Astrocyte of the spinal cord (primary cell): ENCODE measurements around the gene TLR2.

ENCODE experiments used
- DNase-seq: peaks from one replicate; pipeline ENCODE4 v3.0.0; 2011; ENCODE audit warnings: low read depth, low spot score
- H3K4me3 ChIP-seq: 2 replicates; pipeline ENCODE4 v1.5.1; 2011; ENCODE audit warnings: low read depth, mild to moderate bottlenecking, low read length, moderate library complexity
- in situ Hi-C: cut with HindIII; loops from 2 replicates; pipeline ENCODE4 v1.10.0; 2017; ENCODE audit warnings: low sequenced_read_pairs
- TF ChIP-seq, protein P1 (sequence below): IDR thresholded peaks from 2 replicates; pipeline ENCODE4 v1.5.1; 2012; ENCODE audit warnings: low read depth, mild to moderate bottlenecking, low read length, inconsistent platforms

Gene TLR2

DNA sequence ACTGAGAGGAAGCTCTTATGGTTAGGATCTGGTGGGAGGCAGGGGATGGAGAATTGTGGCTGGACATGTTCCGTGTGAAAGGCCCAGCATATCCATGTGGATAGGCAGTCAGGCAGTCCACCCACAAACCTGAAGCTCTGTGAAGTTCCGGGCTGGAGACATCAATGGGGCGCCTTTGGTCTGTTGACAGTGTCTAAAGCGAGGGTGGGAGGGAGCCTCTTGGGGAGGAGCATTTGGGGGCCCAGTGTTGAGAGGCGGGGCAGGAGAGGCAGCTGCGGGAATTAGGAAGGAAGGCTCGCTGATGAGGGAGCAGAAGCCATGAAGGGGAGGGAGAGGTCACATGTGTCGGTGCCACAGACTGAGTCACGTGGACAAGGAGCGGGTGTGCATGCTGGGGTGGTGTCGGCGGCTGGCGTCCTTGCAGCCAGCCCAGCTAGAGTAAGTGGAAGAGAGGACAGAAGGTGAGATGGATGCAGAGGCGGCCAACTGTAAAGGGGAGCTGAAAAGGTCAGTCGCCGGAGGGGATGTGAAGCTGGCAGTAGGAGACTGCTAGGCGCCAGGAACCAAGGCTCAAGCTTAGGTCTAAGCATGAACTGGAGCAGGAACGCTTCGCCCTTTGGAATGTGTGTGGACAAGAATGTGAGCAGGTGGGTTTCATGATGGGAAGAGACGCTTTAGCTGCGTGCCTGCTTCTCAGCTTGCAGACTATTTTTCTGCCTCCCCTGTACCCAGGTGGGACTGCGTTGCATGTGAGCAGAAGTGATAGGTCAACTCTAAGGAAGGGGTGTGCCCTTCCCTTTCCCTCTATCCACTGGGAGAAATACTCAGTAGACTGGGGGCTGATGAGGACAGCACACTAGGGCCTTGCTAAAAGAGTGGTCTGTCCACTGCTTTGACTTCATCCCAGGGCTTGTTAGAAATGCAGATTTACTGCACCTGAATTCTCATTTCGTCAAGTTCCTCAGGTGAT, 44.0 kb upstream of the TLR2 start:
- in situ Hi-C loops, result no loop called here
- DNase-seq, result no peak
- no peak overlapping the region for H3K4me3 ChIP-seq
- TF ChIP-seq, protein P1, sequence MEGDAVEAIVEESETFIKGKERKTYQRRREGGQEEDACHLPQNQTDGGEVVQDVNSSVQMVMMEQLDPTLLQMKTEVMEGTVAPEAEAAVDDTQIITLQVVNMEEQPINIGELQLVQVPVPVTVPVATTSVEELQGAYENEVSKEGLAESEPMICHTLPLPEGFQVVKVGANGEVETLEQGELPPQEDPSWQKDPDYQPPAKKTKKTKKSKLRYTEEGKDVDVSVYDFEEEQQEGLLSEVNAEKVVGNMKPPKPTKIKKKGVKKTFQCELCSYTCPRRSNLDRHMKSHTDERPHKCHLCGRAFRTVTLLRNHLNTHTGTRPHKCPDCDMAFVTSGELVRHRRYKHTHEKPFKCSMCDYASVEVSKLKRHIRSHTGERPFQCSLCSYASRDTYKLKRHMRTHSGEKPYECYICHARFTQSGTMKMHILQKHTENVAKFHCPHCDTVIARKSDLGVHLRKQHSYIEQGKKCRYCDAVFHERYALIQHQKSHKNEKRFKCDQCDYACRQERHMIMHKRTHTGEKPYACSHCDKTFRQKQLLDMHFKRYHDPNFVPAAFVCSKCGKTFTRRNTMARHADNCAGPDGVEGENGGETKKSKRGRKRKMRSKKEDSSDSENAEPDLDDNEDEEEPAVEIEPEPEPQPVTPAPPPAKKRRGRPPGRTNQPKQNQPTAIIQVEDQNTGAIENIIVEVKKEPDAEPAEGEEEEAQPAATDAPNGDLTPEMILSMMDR, result no peak

DNA sequence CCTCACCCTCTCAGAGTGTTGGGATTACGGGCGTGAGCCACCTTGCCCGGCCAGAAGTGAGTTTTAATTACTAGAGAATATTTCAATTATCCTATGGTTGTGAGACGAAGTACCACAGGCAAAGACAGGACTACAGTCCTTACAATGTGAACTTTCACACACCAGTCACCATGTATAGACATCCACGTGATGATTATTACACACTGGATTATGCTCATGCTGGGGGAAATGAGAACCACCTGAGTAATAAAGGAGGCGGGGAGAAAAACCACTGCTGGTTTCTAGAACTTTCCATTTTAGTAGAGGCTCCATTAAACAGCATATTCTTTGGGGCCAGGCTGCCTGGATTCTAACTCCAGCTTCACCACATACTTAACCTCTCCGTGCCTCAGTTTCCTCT, 42.5 kb upstream of the TLR2 start:
- TF ChIP-seq, protein P1, result no peak
- in situ Hi-C loops, result no loop called here
- no peak for DNase-seq
- H3K4me3 ChIP-seq, result no peak overlapping the region

DNA sequence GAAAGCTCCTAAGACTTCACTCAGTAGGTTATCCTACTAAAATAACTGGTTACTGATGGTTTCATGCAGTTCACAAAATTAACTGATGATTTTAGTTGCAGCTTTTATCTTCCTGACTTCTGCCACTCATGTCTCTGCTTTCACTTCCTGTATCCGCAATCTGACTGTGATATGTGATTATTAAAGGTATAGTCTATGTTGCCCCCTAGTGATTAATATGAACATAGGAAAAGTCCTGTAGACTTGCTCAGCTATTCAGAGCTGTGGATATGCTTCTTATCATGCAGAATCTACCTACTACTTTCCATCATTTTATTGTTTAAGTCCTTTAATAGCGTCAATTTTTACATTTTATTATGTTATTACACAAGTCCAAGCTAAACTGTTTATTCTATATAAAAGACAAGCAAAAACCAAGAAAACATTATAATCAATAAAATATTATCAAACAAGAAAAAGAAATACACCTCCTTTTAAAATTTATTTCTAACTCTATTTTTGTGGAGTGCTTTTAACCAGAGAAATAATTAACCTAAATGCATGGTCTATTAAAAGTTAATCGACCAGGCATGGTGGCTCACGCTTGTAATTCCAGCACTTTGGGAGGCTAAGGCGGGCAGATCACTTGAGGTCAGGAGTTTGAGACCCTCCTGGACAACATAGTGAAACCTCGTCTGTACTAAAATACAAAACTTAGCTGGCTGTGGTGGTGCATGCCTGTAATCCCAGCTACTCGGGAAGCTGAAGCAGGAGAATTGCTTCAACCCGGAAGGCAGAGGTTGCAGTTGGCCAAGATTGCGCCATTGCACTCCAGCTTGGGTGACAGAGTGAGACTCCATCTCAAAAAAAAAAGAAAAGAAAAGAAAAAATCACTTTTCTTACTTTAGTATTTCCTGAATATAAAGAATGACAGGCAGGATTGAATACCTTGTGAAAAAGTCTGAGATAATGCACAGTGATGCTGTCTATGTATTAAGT, 40.4 kb upstream of the TLR2 start:
- in situ Hi-C loops, result no loop called here
- no peak overlapping the region for H3K4me3 ChIP-seq
- TF ChIP-seq, protein P1, result peak; percentile 35

DNA sequence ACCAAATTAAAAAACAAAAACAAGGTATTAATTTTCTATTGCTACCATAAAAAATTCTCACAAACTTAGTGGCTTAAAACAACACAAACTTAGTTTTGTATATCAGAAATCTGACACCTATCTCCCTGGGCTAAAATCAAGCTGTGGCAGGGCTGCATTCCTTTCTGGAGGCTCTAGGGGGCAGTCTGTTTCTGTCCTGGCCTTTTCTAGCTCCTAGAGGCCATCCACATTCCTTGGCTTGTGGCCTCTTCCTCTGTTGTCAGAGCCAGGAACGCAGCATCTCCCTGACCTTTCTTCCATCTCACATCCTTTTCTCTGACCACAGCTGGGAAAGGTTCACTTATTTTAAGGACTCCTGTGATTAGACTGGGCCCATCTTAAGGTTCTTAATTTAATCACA, 38.9 kb upstream of the TLR2 start:
- H3K4me3 ChIP-seq, result no peak overlapping the region
- in situ Hi-C loops, result no loop called here
- DNase-seq, result no peak
- TF ChIP-seq, protein P1, result peak; percentile 36

More for the DNA sequence above, 40.4 kb upstream of the TLR2 start:
- peak; percentile 52 for DNase-seq

DNA sequence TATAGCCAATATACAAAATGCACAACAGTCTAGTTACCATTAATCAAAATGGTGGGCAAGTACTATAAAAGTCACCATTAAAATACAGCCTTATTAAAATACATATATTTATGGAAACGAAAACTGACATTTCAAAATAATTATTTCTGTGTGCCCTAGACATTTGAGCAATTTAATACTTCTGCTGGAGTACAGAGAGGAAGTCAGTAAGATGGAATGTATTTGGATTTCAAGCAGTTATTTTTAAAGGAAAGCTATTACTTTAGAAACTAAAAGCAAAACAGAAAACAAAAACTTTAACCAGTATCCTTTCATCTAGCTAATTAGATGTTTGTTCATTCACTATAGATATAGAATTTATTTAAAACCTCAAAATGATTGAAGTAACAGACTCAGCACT, 37.8 kb upstream of the TLR2 start:
- in situ Hi-C loops, result no loop called here
- DNase-seq, result no peak
- TF ChIP-seq, protein P1, result no peak
- no peak overlapping the region for H3K4me3 ChIP-seq

DNA sequence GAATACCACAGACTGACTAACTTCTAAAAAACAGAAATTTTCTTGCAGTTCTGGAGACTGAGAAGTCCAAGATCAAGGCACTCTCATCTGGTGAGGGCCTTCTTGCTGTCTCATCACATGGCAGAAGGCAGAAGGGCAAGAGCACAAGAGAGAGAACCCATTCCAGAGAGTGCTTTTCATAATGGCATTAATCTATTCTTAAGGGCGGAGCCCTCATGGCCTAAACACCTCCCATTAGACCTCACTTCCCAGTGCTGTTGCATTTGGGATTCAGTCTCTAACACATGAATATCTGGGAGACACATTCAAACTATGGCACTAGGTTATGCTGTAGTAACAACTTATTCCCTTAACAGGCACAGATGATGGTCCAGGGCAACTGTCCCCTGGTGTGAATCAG, 37.1 kb upstream of the TLR2 start:
- no peak overlapping the region for H3K4me3 ChIP-seq
- in situ Hi-C loops, result no loop called here
- TF ChIP-seq, protein P1, result no peak
- DNase-seq, result no peak
